ENCODE results near the gene CALN1.

The CALN1 gene

GRCh38 chr7:72055426-72055825 lies 356.7 kb downstream of the CALN1 start:
- no peak for TF ChIP-seq CTCF (IDR thresholded peaks at IDR 0.05; ENCODE audit: low read depth, low read length)
- H3K36me3 ChIP-seq: no peaks in the 10 kb centered on the region
- H3K9me3 ChIP-seq: no peaks in the 10 kb centered on the region

DNA sequence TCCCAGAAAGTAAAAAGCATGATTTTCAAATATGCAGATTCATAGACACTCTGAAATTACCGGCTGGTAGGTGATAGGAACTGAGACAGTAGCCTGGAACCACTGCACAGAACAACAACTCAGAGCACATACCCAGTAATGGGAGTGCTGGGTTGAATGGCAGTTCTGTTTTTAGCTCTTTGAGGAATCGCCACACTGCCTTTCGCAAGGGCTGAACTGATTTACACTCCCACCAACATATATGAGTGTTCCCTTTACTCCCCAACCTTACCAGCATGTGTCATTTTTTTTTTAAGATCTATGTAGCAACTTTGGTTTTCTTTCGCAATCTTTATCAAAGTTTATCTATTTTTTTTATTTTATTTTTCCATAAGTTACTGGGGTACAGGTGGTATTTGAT lies 358.8 kb downstream of the CALN1 start:
- Histone ChIP-seq H3K4me1 (no peaks in the 10 kb centered on the region), H3K4me3 (ENCODE audit: low read depth, low read length) (no peak overlapping the region), H3K9me3 (no peaks in the 10 kb centered on the region), H3K36me3 (no peaks in the 10 kb centered on the region), H3K27me3 (no peaks in the 10 kb centered on the region)
- TF ChIP-seq CTCF (IDR thresholded peaks at IDR 0.05; ENCODE audit: low read depth, low read length): no peak
- no peak for DNase-seq

More at GRCh38 chr7:72055426-72055825, 356.7 kb downstream of the CALN1 start:
- Histone ChIP-seq H3K27me3 (no peaks in the 10 kb centered on the region), H3K4me3 (ENCODE audit: low read depth, low read length) (no peak overlapping the region), H3K4me1 (no peaks in the 10 kb centered on the region)
- DNase-seq: no peak

- TF ChIP-seq CTCF (IDR thresholded peaks at IDR 0.05; ENCODE audit: low read depth, low read length): no peak
- Histone ChIP-seq H3K4me1 (no peaks in the 10 kb centered on the region), H3K27me3 (no peaks in the 10 kb centered on the region), H3K9me3 (no peaks in the 10 kb centered on the region), H3K4me3 (ENCODE audit: low read depth, low read length) (no peak overlapping the region), H3K36me3 (no peaks in the 10 kb centered on the region)
- no peak for DNase-seq
These were observed 363.7 kb downstream of the CALN1 start for GRCh38 chr7:72048420-72048819.

- H3K4me1 ChIP-seq: no peaks in the 10 kb centered on the region
- TF ChIP-seq CTCF (IDR thresholded peaks at IDR 0.05; ENCODE audit: low read depth, low read length): no peak
- no peak for DNase-seq
- H3K27me3 ChIP-seq: no peaks in the 10 kb centered on the region
- H3K9me3 ChIP-seq: peaks cover 4% of the 10 kb centered on the region; the same call in 1 of the 2 replicates
- H3K4me3 ChIP-seq (ENCODE audit: low read depth, low read length): no peak overlapping the region
- no peaks in the 10 kb centered on the region for H3K36me3 ChIP-seq
These were observed 369.3 kb downstream of the CALN1 start for GRCh38 chr7:72042855-72043254.

GRCh38 chr7:72040641-72041040 lies 371.5 kb downstream of the CALN1 start:
- Histone ChIP-seq H3K27me3 (no peaks in the 10 kb centered on the region), H3K4me1 (no peaks in the 10 kb centered on the region), H3K36me3 (no peaks in the 10 kb centered on the region), H3K9me3 (peaks cover 4% of the 10 kb centered on the region; the same call in 1 of the 2 replicates), H3K4me3 (ENCODE audit: low read depth, low read length) (no peak overlapping the region)
- TF ChIP-seq CTCF (IDR thresholded peaks at IDR 0.05; ENCODE audit: low read depth, low read length): no peak
- no peak for DNase-seq

- H3K9me3 ChIP-seq: peaks cover 4% of the 10 kb centered on the region; the same call in 1 of the 2 replicates
- no peaks in the 10 kb centered on the region for H3K36me3 ChIP-seq
- TF ChIP-seq CTCF (IDR thresholded peaks at IDR 0.05; ENCODE audit: low read depth, low read length): no peak
- no peak overlapping the region for H3K4me3 ChIP-seq (ENCODE audit: low read depth, low read length)
- no peaks in the 10 kb centered on the region for H3K4me1 ChIP-seq
- DNase-seq: no peak
- H3K27me3 ChIP-seq: no peaks in the 10 kb centered on the region
These were observed 372.7 kb downstream of the CALN1 start for GRCh38 chr7:72039460-72039859.
